ENCODE results near the gene COLGALT1. TPM values are rescaled to one million over a fixed set of nuclear protein-coding genes. Genes with fewer than 3 reads are reported as not detected.

The COLGALT1 gene
- total and polyA plus RNA-seq, 2 experiments from 2014 or later: 18.2 to 63.4 TPM

DNA sequence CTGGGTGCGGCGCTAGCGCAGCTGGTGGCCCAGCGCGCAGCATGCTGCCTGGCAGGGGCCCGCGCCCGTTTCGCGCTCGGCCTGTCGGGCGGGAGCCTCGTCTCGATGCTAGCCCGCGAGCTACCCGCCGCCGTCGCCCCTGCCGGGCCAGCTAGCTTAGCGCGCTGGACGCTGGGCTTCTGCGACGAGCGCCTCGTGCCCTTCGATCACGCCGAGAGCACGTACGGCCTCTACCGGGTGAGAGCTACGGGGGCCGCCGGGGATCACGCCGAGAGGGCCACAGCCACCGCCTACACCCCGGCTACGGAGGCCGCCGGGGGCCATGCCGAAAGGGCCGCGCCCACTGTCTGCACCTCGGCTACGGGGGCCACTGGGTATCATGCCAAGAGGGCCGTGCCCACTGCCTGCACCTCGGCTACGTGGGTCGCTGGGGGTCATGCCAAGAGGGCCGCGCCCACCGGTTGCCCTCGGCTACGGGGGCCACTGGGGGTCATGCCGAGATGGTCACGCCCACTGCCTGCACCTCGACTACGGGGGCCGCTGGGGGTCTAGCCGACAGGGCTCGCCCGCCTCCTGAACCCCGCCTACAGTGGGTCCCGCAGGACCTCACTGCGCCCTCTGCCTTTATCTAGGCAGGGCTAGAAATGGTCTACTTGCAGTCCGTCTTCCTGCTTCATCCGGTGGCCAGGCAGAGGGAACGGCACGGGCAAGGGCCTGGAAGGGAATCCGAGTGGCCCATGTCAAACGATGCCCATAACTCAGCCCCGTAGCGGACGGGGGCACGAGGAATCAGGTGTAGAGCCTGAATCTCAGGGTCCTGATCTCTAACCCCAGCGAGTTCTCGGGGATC, 43.5 kb upstream of the COLGALT1 start:
- TF ChIP-seq POLR2AphosphoS5 (IDR thresholded peaks at IDR 0.05; ENCODE audit: low read depth): peak; percentile 54; the same call in 1 of the 2 replicates
- no peak for TF ChIP-seq JUNB (IDR thresholded peaks at IDR 0.05; ENCODE audit: unreplicated experiment)
- no peak for TF ChIP-seq NANOG (IDR thresholded peaks at IDR 0.05; ENCODE audit: borderline replicate concordance)
- no peak for TF ChIP-seq EZH2phosphoT487 (IDR thresholded peaks at IDR 0.05; ENCODE audit: unreplicated experiment)
- 0 out of 2 replicates have a peak, but pooled peaks have one; percentile 36 for TF ChIP-seq CREB1 (CRISPR knock-in tag; IDR thresholded peaks at IDR 0.05; ENCODE audit: low read depth)
- TF ChIP-seq, protein P1, sequence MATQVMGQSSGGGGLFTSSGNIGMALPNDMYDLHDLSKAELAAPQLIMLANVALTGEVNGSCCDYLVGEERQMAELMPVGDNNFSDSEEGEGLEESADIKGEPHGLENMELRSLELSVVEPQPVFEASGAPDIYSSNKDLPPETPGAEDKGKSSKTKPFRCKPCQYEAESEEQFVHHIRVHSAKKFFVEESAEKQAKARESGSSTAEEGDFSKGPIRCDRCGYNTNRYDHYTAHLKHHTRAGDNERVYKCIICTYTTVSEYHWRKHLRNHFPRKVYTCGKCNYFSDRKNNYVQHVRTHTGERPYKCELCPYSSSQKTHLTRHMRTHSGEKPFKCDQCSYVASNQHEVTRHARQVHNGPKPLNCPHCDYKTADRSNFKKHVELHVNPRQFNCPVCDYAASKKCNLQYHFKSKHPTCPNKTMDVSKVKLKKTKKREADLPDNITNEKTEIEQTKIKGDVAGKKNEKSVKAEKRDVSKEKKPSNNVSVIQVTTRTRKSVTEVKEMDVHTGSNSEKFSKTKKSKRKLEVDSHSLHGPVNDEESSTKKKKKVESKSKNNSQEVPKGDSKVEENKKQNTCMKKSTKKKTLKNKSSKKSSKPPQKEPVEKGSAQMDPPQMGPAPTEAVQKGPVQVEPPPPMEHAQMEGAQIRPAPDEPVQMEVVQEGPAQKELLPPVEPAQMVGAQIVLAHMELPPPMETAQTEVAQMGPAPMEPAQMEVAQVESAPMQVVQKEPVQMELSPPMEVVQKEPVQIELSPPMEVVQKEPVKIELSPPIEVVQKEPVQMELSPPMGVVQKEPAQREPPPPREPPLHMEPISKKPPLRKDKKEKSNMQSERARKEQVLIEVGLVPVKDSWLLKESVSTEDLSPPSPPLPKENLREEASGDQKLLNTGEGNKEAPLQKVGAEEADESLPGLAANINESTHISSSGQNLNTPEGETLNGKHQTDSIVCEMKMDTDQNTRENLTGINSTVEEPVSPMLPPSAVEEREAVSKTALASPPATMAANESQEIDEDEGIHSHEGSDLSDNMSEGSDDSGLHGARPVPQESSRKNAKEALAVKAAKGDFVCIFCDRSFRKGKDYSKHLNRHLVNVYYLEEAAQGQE (IDR thresholded peaks at IDR 0.05; ENCODE audit: unreplicated experiment): no peak
- TF ChIP-seq, protein P2, sequence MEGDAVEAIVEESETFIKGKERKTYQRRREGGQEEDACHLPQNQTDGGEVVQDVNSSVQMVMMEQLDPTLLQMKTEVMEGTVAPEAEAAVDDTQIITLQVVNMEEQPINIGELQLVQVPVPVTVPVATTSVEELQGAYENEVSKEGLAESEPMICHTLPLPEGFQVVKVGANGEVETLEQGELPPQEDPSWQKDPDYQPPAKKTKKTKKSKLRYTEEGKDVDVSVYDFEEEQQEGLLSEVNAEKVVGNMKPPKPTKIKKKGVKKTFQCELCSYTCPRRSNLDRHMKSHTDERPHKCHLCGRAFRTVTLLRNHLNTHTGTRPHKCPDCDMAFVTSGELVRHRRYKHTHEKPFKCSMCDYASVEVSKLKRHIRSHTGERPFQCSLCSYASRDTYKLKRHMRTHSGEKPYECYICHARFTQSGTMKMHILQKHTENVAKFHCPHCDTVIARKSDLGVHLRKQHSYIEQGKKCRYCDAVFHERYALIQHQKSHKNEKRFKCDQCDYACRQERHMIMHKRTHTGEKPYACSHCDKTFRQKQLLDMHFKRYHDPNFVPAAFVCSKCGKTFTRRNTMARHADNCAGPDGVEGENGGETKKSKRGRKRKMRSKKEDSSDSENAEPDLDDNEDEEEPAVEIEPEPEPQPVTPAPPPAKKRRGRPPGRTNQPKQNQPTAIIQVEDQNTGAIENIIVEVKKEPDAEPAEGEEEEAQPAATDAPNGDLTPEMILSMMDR (conservative IDR thresholded peaks at IDR 0.05; ENCODE audit: low read depth in 2 of 2): peak; percentile 30 to 66
- TF ChIP-seq ZNF331 (CRISPR knock-in tag; IDR thresholded peaks at IDR 0.05; ENCODE audit: low read depth): no peak
- H3K9me2 ChIP-seq (ENCODE audit: insufficient read depth): no peaks in the 10 kb centered on the region
- Mint-ChIP-seq H3K27ac (no peak overlapping the region; the same call in 1 of the 2 replicates), H3K27me3 (ENCODE audit: insufficient read depth, low read depth, poor library complexity) (peaks cover 19% of the 10 kb centered on the region), H3K9me3 (peaks cover 4% of the 10 kb centered on the region; the same call in 2 of the 3 replicates), H3K4me1 (peaks cover 13% of the 10 kb centered on the region), H3K4me3 (peak overlapping the region; percentile 93), H3K36me3 (ENCODE audit: low read depth) (peaks cover 24% of the 10 kb centered on the region)
- DNase-seq (ENCODE audit: low spot score): peak; percentile 94
- peaks cover 11% of the 10 kb centered on the region for H3K4me1 ChIP-seq (ENCODE audit: insufficient read depth)
- no peaks in the 10 kb centered on the region for H3K27me3 ChIP-seq (ENCODE audit: insufficient read depth)
- H3K27ac ChIP-seq (ENCODE audit: low read depth): peak overlapping the region; percentile 81; the same call in 1 of the 2 replicates
- H3F3A ChIP-seq (replicated peaks; ENCODE audit: low read depth): peaks cover 13% of the 10 kb centered on the region
- peak overlapping the region; percentile 90 for H3K4me2 ChIP-seq
- H3K79me2 ChIP-seq (replicated peaks; ENCODE audit: insufficient read depth): peaks cover 26% of the 10 kb centered on the region
- ATAC-seq: peak; percentile 82
- H2AFZ ChIP-seq: peak overlapping the region; percentile 86
- H4K20me1 ChIP-seq (replicated peaks; ENCODE audit: insufficient read depth): no peaks in the 10 kb centered on the region
- no peaks in the 10 kb centered on the region for H3K36me3 ChIP-seq (ENCODE audit: insufficient read depth)
- peak overlapping the region; percentile 78 for H3K4me3 ChIP-seq

DNA sequence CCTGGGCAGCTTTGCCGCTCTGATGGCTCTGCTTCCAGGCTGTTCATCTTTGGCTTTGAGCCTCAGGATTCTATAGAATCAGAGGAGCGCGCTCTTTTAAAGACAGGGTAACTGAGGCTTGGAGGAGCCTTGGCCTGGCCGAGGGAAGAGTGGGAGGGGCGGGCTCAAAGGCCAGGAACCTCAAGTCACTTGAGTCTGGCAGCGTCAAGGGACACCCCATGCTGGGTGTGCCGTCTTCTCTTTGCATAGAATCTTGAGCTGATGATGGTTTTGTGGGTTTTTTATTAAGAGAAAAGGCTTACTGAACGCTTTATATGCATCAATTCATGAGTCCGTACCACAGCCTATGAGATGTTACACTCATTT, 42.9 kb upstream of the COLGALT1 start:
- Histone ChIP-seq H3K4me2 (peak overlapping the region; percentile 90), H3K9me2 (ENCODE audit: insufficient read depth) (no peaks in the 10 kb centered on the region), H3K27me3 (ENCODE audit: insufficient read depth) (no peaks in the 10 kb centered on the region), H2AFZ (peak overlapping the region; percentile 48; the same call in 1 of the 2 replicates), H3K4me3 (peak overlapping the region; percentile 78), H3K36me3 (ENCODE audit: insufficient read depth) (peaks cover under 1% of the 10 kb centered on the region; the same call in 1 of the 2 replicates), H3F3A (replicated peaks; ENCODE audit: low read depth) (peaks cover 13% of the 10 kb centered on the region), H3K4me1 (ENCODE audit: insufficient read depth) (peaks cover 11% of the 10 kb centered on the region), H4K20me1 (replicated peaks; ENCODE audit: insufficient read depth) (no peaks in the 10 kb centered on the region), H3K27ac (ENCODE audit: low read depth) (no peak overlapping the region), H3K79me2 (replicated peaks; ENCODE audit: insufficient read depth) (peaks cover 26% of the 10 kb centered on the region)
- Mint-ChIP-seq H3K9me3 (peaks cover 10% of the 10 kb centered on the region), H3K36me3 (ENCODE audit: low read depth) (peaks cover 30% of the 10 kb centered on the region), H3K4me1 (peaks cover 13% of the 10 kb centered on the region), H3K27me3 (ENCODE audit: insufficient read depth, low read depth, poor library complexity) (peaks cover 19% of the 10 kb centered on the region), H3K27ac (no peak overlapping the region; the same call in 1 of the 2 replicates), H3K4me3 (peak overlapping the region; percentile 93)
- ATAC-seq (no peak), DNase-seq (ENCODE audit: low spot score) (no peak)
- TF ChIP-seq ZNF114 (CRISPR knock-in tag; IDR thresholded peaks at IDR 0.05): no peak
- TF ChIP-seq, protein P3, sequence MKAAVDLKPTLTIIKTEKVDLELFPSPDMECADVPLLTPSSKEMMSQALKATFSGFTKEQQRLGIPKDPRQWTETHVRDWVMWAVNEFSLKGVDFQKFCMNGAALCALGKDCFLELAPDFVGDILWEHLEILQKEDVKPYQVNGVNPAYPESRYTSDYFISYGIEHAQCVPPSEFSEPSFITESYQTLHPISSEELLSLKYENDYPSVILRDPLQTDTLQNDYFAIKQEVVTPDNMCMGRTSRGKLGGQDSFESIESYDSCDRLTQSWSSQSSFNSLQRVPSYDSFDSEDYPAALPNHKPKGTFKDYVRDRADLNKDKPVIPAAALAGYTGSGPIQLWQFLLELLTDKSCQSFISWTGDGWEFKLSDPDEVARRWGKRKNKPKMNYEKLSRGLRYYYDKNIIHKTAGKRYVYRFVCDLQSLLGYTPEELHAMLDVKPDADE (IDR thresholded peaks at IDR 0.05): no peak
- TF ChIP-seq ZNF331 (CRISPR knock-in tag; IDR thresholded peaks at IDR 0.05; ENCODE audit: low read depth): no peak
- no peak for TF ChIP-seq POLR2AphosphoS5 (IDR thresholded peaks at IDR 0.05; ENCODE audit: low read depth)
- TF ChIP-seq CREB1 (CRISPR knock-in tag; IDR thresholded peaks at IDR 0.05; ENCODE audit: low read depth): no peak
